ENCODE data around the gene AFAP1L1.

AFAP1L1 gene

DNA sequence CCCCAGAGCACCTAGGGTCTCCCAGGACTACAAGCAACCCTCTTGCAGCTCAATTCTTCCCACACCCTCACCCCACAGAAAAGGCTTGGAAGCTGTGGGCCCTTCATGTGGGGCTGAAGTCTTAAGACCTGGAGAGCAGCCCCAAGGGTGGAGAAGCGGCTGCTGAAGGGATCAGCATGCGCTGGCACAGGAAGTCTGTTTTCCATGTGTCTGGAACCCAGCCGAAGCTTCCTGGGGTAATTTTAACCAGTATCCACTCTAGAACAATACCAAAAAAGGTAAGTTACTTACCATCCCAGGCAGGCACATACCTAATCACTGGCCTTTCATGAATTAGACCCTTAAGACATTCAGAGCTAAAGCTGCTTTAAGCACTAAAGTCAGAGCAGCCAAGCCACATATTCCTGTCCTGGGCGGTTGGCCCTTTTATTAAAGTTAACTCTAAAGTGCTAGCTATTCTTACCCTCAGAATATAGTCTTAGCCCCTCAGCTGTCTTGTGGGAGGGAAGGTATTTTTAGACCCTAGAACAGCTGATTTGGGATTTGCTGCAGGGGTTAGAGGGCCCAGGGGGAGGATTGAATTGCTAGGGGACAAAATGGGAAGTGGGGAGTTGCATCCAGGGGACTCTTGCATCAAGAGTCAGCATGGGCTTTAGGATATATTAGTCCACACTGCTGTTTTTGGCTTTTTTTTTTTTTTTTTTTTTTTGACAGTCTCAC is 100.6 kb downstream of the AFAP1L1 start:
- H3K4me1 Mint-ChIP-seq (ENCODE audit: low read depth) = no peaks in the 10 kb centered on the region
- H3K36me3 Mint-ChIP-seq (ENCODE audit: low read depth) = no peaks in the 10 kb centered on the region
- no peak overlapping the region for H3K27ac Mint-ChIP-seq
- no peaks in the 10 kb centered on the region for H3K27me3 Mint-ChIP-seq
- no peaks in the 10 kb centered on the region for H3K9me3 Mint-ChIP-seq
- no peak overlapping the region for H3K4me3 Mint-ChIP-seq

DNA sequence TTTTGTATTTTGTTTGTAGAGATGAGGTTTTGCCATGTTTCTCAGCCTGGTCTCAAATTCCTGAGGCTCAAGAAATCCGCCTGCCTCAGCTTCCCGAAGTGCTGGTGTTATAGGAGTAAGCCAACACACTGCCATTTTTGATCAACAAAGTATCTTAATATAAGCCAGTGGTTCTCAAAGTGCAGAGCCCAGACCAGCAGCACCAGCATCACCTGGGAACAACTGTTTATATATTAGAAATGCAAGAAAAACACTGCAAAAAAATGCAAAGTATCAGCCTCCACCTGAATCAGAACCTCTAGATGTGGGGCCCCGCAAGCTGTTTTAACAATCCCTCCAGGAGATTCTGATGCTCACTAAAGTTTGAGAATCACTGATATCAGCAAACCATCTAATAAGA is 101.3 kb downstream of the AFAP1L1 start:
- Mint-ChIP-seq H3K36me3 (ENCODE audit: low read depth) (no peaks in the 10 kb centered on the region), H3K4me3 (no peak overlapping the region), H3K27me3 (no peaks in the 10 kb centered on the region), H3K27ac (no peak overlapping the region), H3K9me3 (no peaks in the 10 kb centered on the region), H3K4me1 (ENCODE audit: low read depth) (no peaks in the 10 kb centered on the region)

DNA sequence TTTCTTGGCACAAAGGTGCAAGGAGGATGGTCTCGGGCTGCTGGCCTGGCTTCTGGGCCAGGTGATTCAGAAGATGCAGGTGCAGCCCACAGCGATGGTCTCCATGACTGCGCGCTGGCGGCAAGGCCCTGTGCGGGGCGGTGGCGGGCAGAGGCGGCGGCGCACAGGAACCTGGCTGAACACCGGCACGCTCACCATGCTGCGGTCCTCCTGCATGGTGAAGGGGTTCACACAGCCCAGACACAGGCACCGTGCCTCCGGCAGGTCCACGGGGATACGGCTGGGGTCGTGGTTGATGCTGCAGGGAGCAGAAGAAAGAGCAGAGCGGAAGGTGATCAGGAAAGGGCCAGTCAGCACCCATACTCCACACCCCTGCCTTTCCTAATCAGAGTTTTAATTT is 102.6 kb downstream of the AFAP1L1 start:
- Mint-ChIP-seq H3K27me3 (no peaks in the 10 kb centered on the region), H3K4me1 (ENCODE audit: low read depth) (no peaks in the 10 kb centered on the region), H3K27ac (no peak overlapping the region), H3K9me3 (no peaks in the 10 kb centered on the region), H3K4me3 (no peak overlapping the region), H3K36me3 (ENCODE audit: low read depth) (no peaks in the 10 kb centered on the region)

DNA sequence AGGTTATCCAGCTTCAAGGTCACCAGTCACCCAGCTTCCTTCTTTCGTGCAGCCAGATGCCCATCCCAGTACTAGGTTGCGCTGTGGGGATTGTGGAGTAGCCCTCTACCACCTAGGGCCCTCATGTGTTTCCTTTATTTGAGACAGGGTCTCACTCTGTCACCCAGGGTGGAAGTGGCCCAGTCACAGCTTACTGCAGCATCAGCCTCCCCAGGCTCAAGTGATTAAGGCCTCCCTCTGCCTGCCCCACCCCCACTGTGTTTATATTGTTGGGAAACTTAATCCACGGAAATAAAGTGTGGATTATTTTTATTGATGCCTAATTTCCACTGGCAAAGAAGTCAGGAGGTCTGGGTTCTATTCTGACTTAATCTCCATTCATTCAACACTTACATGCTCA is 103.1 kb downstream of the AFAP1L1 start:
- Mint-ChIP-seq H3K9me3 (no peaks in the 10 kb centered on the region), H3K4me3 (no peak overlapping the region), H3K27ac (no peak overlapping the region), H3K27me3 (no peaks in the 10 kb centered on the region), H3K4me1 (ENCODE audit: low read depth) (no peaks in the 10 kb centered on the region), H3K36me3 (ENCODE audit: low read depth) (no peaks in the 10 kb centered on the region)

DNA sequence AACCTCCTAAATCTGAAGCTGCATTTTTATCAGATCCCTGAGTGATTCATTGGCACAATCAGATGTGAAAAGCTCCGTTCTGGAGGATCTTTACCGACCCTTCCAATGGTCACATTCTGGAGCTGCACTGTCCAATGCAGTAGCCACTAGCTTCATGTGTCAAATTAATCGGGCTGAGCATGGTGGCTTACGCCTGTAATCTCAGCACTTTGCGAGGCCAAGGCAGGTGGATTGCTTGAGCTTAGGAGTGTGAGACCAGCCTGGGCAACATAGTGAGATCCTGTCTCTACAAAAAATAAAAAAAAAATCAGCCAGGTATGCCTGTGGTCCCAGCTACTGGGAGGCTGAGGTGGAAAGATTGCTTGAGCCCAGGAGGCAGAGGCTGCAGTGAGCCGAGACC is 103.8 kb downstream of the AFAP1L1 start:
- Mint-ChIP-seq H3K27me3 (no peaks in the 10 kb centered on the region), H3K27ac (no peak overlapping the region), H3K36me3 (ENCODE audit: low read depth) (no peaks in the 10 kb centered on the region), H3K4me3 (no peak overlapping the region), H3K9me3 (no peaks in the 10 kb centered on the region), H3K4me1 (ENCODE audit: low read depth) (no peaks in the 10 kb centered on the region)

DNA sequence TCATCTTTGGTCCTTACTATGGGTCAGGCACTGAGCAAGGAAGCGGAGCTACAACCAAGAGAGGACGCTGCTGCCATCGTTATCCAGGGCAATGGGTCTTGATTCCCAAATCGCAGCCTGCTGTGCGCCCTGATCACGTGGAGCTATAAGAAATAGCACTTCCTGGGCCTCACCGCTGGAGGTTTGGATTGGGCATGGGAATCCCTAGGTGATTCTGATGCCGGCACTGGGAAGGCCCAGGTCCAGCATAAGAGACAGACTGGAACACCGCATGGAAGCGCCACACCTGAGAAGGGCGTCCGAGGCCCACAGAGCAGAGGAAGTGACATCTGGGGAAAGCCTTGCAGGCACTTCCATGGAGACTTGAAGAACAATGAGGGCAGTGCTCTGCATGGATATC is 104.4 kb downstream of the AFAP1L1 start:
- Mint-ChIP-seq H3K4me3 (no peak overlapping the region), H3K27me3 (no peaks in the 10 kb centered on the region), H3K36me3 (ENCODE audit: low read depth) (no peaks in the 10 kb centered on the region), H3K27ac (no peak overlapping the region), H3K9me3 (no peaks in the 10 kb centered on the region), H3K4me1 (ENCODE audit: low read depth) (no peaks in the 10 kb centered on the region)

DNA sequence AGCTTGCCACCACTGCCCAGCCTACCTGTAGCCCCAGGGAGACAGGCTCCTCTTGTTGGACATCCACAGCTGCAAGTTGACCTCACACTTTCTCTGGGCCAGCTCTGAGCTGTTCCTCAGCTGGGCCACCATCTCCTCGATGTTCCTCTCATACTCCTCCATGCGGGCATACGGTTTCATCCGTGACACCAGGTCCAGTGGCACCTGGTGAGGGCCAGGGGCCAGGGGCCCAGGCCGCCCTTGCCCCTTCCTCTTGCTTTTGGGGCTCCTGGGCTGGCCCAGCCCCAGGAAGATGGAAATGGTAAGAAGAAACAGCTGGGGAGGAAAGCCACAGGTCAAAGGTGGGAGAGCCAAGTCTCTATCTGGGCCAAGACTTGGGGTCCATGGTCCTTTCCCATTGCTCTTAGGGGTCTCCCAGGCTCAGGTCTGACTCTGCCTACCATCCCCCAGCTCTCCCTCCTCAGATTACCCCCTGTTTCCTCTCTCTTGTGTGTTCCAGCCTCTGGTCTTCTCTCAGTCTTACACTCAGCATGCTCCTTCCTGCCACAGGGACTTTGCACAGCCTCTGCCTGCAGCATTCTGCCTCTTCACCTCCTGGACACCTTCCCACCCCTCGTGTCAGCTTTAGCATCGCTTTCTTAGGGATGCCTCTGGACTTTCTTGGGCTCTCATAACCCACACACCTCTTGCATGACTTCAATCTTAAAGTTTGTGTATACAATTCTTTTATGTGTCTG is 105.2 kb downstream of the AFAP1L1 start:
- no peaks in the 10 kb centered on the region for H3K9me3 Mint-ChIP-seq
- H3K4me3 Mint-ChIP-seq = no peak overlapping the region
- H3K27ac Mint-ChIP-seq = no peak overlapping the region

DNA sequence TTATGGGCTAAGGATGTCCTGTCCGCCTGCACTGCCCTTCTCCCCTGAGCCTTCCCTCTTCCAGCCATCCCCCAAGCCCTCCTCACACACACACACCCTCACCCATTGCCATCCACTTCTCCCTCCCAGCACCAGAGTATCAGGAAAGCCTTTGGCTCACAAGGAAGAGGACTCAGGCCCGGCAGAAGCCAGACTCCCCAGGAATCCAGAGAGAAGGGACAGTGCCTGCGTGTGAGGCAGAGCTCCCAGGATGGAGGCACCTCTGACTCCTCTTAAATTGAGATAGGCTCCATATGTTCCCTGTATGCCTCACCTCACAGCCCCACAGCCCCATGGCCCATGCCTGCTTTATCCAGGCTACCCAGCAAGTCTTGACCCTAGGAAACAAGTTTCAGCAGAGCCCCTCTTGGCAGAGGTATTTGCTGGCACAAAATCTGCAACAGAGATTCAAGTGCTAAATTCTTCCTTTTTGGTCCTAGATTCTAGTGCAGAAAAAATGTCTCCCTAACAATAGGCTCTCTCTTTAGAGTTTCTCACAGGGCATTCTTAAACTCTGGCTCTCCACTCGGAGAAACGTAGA is 106.7 kb downstream of the AFAP1L1 start:
- Mint-ChIP-seq H3K27me3 (no peaks in the 10 kb centered on the region), H3K4me1 (ENCODE audit: low read depth) (no peaks in the 10 kb centered on the region), H3K4me3 (no peak overlapping the region), H3K9me3 (no peaks in the 10 kb centered on the region), H3K36me3 (ENCODE audit: low read depth) (no peaks in the 10 kb centered on the region), H3K27ac (no peak overlapping the region)

More for the DNA sequence above, 105.2 kb downstream of the AFAP1L1 start:
- Mint-ChIP-seq H3K4me1 (ENCODE audit: low read depth) (no peaks in the 10 kb centered on the region), H3K27me3 (no peaks in the 10 kb centered on the region), H3K36me3 (ENCODE audit: low read depth) (no peaks in the 10 kb centered on the region)

DNA sequence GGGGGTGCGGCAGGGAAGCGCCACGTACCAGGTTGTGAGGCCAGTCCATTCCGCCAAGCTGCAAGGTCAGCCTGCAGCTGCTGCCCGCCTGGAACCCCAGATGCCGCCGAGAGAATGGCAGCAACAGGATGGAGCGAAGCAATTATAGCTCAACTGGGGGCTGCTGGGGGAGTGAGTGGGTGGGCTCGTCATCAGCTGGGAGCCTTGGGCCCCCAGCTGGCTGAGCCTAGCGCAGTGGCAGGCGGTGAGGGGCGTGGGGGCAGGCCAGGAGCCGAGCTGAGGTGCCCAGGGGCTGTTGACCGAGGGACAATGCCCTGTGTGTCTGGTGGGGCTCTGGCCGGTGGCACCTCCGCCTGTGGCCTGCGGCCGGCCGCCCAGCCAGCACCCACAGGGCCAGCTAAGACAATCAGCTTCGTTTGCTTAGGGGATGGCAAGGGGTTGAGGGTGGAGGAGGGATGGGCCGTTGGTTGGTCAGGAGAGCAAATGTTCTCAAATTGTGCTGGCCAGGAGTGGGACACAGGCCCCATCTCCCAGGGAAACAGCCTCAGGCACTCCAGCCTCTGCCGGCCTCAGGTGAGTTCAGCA is 107.6 kb downstream of the AFAP1L1 start, which contains the start of gene IL17B:
Gene IL17B (minus strand): TSS at position 116 of the 585 bp plus-strand sequence. CDS start 67 bp downstream, at position 49.
- Mint-ChIP-seq H3K4me3 (no peak within 1 kb of the TSS), H3K36me3 (ENCODE audit: low read depth) (no peaks in the 10 kb centered on the region), H3K9me3 (no peaks in the 10 kb centered on the region), H3K27ac (no peak within 1 kb of the TSS), H3K27me3 (no peaks in the 10 kb centered on the region), H3K4me1 (ENCODE audit: low read depth) (no peaks in the 10 kb centered on the region)

DNA sequence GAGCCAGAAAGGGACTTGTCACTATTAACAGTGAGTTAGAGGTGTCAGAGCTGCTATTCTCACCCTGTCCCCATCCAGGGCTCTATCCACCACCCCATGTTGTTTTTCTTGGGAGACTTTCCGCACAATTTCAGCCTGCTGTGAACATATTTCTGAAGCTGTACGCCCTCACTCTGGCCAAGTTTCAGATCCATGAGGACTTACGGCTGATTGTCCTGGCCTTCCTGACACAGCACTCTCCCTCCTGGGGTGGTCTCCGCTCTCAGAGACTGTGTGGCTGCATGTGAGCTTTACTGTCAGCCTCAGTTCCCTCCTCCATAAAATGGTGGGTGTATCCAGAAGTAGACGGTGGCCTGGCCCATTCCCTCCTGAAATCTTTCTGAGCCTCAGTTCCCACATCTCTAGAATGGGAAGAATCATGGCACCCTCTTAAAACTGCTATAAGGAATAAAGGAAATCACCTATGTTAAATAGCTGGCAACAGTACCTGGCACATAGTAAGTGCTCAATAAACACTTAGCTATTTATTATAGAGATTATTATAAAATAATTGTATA is 108.2 kb downstream of the AFAP1L1 start:
- no peaks in the 10 kb centered on the region for H3K27me3 Mint-ChIP-seq
- H3K9me3 Mint-ChIP-seq = no peaks in the 10 kb centered on the region
- no peaks in the 10 kb centered on the region for H3K4me1 Mint-ChIP-seq (ENCODE audit: low read depth)
- H3K36me3 Mint-ChIP-seq (ENCODE audit: low read depth) = no peaks in the 10 kb centered on the region
- no peak overlapping the region for H3K4me3 Mint-ChIP-seq
- H3K27ac Mint-ChIP-seq = no peak overlapping the region

DNA sequence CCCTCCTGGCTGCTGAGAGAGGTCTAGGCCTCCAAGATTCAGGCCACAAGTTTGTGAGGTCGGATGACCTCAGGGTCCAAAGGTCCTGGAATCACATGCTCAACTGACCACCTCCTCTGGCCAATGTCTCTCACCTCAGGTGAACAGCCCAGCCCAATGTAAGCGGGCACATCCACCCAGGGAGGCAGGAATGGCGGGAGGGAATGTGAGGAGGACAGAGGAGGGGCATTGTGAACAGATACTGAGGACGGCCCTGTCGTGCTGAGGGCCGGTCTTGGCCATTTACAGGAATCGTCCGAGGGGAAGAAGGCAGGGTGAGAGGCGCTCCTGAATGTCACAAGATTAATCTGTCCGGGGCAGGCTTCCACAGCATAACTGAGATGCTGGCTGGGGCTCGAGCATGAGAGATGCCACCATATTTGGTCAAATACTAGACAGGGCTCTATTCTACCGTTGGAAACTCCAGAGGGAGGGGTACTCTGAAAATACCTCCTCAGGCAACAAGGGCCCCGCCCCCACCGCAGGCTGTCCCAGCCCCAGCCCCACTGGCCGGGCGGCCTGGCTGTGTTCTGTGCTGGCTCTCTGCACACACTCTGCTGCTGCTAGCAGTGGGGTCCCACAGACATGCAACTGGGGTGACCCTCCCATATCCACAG is 108.9 kb downstream of the AFAP1L1 start:
- Mint-ChIP-seq H3K36me3 (ENCODE audit: low read depth) (no peaks in the 10 kb centered on the region), H3K27me3 (no peaks in the 10 kb centered on the region), H3K4me1 (ENCODE audit: low read depth) (no peaks in the 10 kb centered on the region), H3K4me3 (no peak overlapping the region), H3K27ac (no peak overlapping the region), H3K9me3 (no peaks in the 10 kb centered on the region)

DNA sequence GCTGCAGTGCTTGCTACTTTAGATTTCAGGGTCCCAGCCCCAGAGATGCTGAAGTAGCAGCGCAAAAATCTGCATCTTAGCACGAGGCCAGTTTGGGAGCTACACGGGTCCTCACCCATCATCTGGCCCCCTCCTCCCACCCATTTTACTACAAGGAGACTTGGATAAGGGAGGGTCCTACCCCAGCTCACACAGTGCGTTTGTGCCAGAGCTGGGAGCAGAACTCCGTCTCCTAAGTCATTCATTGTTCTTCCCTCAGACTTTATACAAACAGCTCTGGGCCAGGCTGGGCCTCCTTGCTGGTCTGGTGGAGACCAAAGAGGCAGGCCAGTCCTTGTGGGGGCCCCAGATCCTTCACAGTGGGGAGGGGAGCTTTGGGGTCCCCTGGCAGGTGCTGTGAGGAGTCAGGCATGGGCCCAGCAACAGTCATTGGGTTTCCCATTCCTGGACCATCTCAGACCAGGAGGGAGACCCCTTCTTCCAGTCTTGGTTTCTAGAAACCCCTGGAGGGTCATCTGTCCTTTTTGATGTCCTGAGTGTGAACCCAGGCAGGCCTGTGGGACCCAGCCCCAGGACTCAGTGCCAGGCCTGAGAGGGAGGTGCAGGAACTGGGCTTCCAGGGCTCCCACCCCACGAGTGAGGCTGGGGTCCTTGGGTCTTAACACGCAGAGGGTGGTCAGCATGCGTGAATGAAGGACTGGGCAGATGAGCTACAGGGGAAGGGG is 109.8 kb downstream of the AFAP1L1 start:
- H3K27ac Mint-ChIP-seq = no peak overlapping the region
- H3K27me3 Mint-ChIP-seq = no peaks in the 10 kb centered on the region
- no peaks in the 10 kb centered on the region for H3K36me3 Mint-ChIP-seq (ENCODE audit: low read depth)
- H3K9me3 Mint-ChIP-seq = no peaks in the 10 kb centered on the region
- no peaks in the 10 kb centered on the region for H3K4me1 Mint-ChIP-seq (ENCODE audit: low read depth)
- H3K4me3 Mint-ChIP-seq = no peak overlapping the region

DNA sequence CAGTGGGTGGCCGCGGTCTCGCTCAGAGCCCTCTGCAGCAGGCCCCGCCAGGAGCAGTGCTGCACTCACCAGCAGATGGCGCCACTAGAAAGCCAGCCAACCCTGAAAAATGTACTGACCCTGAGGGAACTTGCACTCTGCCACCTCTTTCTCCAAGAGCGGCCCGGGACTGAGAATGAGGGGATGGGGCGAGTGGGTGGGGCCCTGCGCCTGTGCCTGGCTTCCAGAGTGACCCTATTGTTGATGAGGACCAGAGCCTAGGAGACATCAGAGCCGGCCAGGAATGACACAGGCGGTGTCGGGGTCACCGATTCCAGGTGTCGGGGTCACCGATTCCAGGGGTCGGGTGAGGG is 110.3 kb downstream of the AFAP1L1 start:
- Mint-ChIP-seq H3K4me3 (no peak overlapping the region), H3K4me1 (ENCODE audit: low read depth) (no peaks in the 10 kb centered on the region), H3K36me3 (ENCODE audit: low read depth) (no peaks in the 10 kb centered on the region), H3K9me3 (no peaks in the 10 kb centered on the region), H3K27me3 (no peaks in the 10 kb centered on the region), H3K27ac (no peak overlapping the region)

DNA sequence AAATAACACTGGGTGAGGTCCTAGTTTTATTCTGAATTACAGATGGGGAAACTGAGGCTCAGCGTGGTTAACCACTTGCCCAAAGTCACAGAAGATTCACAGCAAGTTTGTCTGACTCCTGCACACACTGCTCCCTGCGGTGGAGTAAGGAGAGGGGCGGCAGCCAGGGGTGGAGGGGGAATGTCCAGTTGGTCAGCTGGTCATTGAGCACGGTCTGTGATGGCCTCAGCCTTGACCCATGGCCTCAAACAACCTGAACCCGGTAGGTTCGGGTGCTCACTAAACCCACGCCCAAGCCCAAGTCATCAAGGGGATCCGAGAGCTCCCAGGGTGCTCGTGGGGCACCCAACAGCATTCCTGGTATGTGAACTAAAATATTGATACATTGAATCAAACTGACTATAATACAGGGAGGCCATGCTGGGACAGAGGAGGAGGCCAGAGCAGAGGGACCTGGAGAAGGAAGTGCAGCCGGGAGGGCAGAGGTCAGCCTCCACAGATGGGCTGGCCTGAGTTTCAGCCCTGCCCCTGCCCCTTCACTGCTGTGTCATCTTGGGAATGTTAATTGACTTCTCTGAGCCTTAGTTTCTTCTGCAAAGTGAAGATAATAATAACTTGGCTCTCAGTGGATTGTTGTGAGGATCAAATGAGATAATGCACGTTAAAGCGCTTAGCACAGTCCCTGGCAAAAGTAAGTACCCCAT is 111.0 kb downstream of the AFAP1L1 start:
- Mint-ChIP-seq H3K27me3 (no peaks in the 10 kb centered on the region), H3K4me1 (ENCODE audit: low read depth) (no peaks in the 10 kb centered on the region), H3K36me3 (ENCODE audit: low read depth) (no peaks in the 10 kb centered on the region), H3K27ac (no peak overlapping the region), H3K4me3 (no peak overlapping the region), H3K9me3 (no peaks in the 10 kb centered on the region)

Measured in stimulated activated naive CD8-positive, alpha-beta T cell treated with anti-CD3 and anti-CD28 coated beads, Interleukin-15, Interleukin-2, amounts not matched to agents 100 ng/mL and 50 ng/mL, for 24 hours (primary cell).